CD14-positive monocyte (primary cell): ENCODE measurements around the gene CLEC4C. TPM values are rescaled to one million over a fixed set of nuclear protein-coding genes. Genes with fewer than 3 reads are reported as not detected.

Source experiments
- DNase-seq, 3 donors: peaks; one replicate each; pipeline ENCODE4 v3.0.0-alpha.2; 2011 to 2022
- H2AFZ ChIP-seq: 2 replicates; pipeline ENCODE4 v1.6.0; 2012; ENCODE audit warnings: mild to moderate bottlenecking, low read depth, low read length, inconsistent platforms; ENCODE audit not compliant: insufficient read depth, poor library complexity, severe bottlenecking
- H3K27ac ChIP-seq, 2 donors: 1 replicate in 1 of 2; 2 replicates in 1 of 2; pipeline ENCODE4 v1.5.1; 2012 to 2013; ENCODE audit warnings: low read length in 2 of 2, control low read depth in 1 of 2, inconsistent platforms in 1 of 2, low read depth in 1 of 2, mild to moderate bottlenecking in 1 of 2
- H3K27me3 ChIP-seq, 2 donors: one replicate each; pipeline versions ENCODE4 v1.6.0 to v1.6.1; 2011 to 2013; ENCODE audit warnings: low read length in 2 of 2; ENCODE audit not compliant: control insufficient read depth in 2 of 2, insufficient read depth in 2 of 2
- H3K36me3 ChIP-seq, 2 donors: replicated peaks in 1 of 2; 1 replicate in 1 of 2; 2 replicates in 1 of 2; pipeline versions ENCODE4 v1.5.1 to v1.6.1; 2012 to 2013; ENCODE audit warnings: low read length in 2 of 2, control low read depth in 1 of 2, inconsistent platforms in 1 of 2, mild to moderate bottlenecking in 1 of 2; ENCODE audit not compliant: insufficient read depth in 2 of 2, control insufficient read depth in 1 of 2
- H3K4me1 ChIP-seq, 2 donors: 1 replicate in 1 of 2; 2 replicates in 1 of 2; pipeline versions ENCODE4 v1.5.1 to v1.6.1; 2012 to 2013; ENCODE audit warnings: low read length in 2 of 2, control low read depth in 1 of 2, inconsistent platforms in 1 of 2, mild to moderate bottlenecking in 1 of 2, moderate library complexity in 1 of 2; ENCODE audit not compliant: insufficient read depth in 2 of 2, control insufficient read depth in 1 of 2
- H3K4me2 ChIP-seq: replicated peaks from 2 replicates; pipeline ENCODE3; 2012; ENCODE audit warnings: low read length, moderate library complexity, mild to moderate bottlenecking; ENCODE audit not compliant: poor library complexity, severe bottlenecking; ENCODE audit errors: extremely low read depth
- H3K4me3 ChIP-seq, 3 experiments: fragments of 200-600 bp in 1 of 3; sonication (generic) in 1 of 3; replicated peaks in 1 of 3; 1 replicate in 2 of 3; 2 replicates in 1 of 3; pipeline ENCODE4 v1.5.1; 2011 to 2013; ENCODE audit warnings: low read length in 3 of 3, mild to moderate bottlenecking in 3 of 3, control low read depth in 2 of 3, low read depth in 2 of 3, inconsistent platforms in 1 of 3, moderate library complexity in 1 of 3
- H3K79me2 ChIP-seq: 2 replicates; pipeline ENCODE4 v1.6.0; 2012; ENCODE audit warnings: mild to moderate bottlenecking, control low read depth, inconsistent platforms, low read length, moderate library complexity; ENCODE audit not compliant: insufficient read depth
- H3K9ac ChIP-seq: 2 replicates; pipeline ENCODE4 v1.6.0; 2017; ENCODE audit warnings: low read length, mild to moderate bottlenecking; ENCODE audit not compliant: insufficient read depth, poor library complexity, severe bottlenecking
- H3K9me3 ChIP-seq, 2 donors: replicated peaks in 1 of 2; 1 replicate in 1 of 2; 2 replicates in 1 of 2; pipeline versions ENCODE4 v1.5.1 to v1.6.1; 2012 to 2013; ENCODE audit warnings: low read length in 2 of 2, control low read depth in 1 of 2; ENCODE audit not compliant: control insufficient read depth in 1 of 2, insufficient read depth in 1 of 2
- H4K20me1 ChIP-seq: 2 replicates; pipeline ENCODE4 v1.6.0; 2012; ENCODE audit warnings: mild to moderate bottlenecking, low read length, control low read depth, moderate library complexity; ENCODE audit not compliant: insufficient read depth
- H3K27ac Mint-ChIP-seq, 7 donors: one replicate each; pipeline ENCODE4 v1.8.0; 2020; ENCODE audit warnings: mild to moderate bottlenecking in 7 of 7, mixed read lengths in 7 of 7, moderate library complexity in 6 of 7, inconsistent platforms in 2 of 7
- H3K27me3 Mint-ChIP-seq, 3 donors: one replicate each; pipeline ENCODE4 v1.8.0; 2021 to 2022; ENCODE audit warnings: low read depth in 3 of 3, mild to moderate bottlenecking in 3 of 3, mixed read lengths in 3 of 3, moderate library complexity in 3 of 3, inconsistent platforms in 1 of 3
- H3K36me3 Mint-ChIP-seq, 2 donors: one replicate each; pipeline ENCODE4 v1.8.0; 2020; ENCODE audit warnings: mixed read lengths in 2 of 2, inconsistent platforms in 1 of 2, mild to moderate bottlenecking in 1 of 2
- H3K4me1 Mint-ChIP-seq: one replicate; pipeline ENCODE4 v1.8.0; 2020; ENCODE audit warnings: mild to moderate bottlenecking, mixed read lengths
- H3K4me3 Mint-ChIP-seq, 2 donors: one replicate each; pipeline ENCODE4 v1.8.0; 2020; ENCODE audit warnings: mild to moderate bottlenecking in 2 of 2, mixed read lengths in 2 of 2, moderate library complexity in 1 of 2
- H3K9me3 Mint-ChIP-seq, 7 donors: one replicate each; pipeline ENCODE4 v1.8.0; 2020 to 2022; ENCODE audit warnings: mixed read lengths in 7 of 7, mild to moderate bottlenecking in 6 of 7, moderate library complexity in 6 of 7, inconsistent platforms in 2 of 7
- CTCF ChIP-seq: fragments of 200-600 bp; IDR thresholded peaks from one replicate; pipeline ENCODE4 v1.8.0; 2022; ENCODE audit warnings: antibody characterized with exemption, mild to moderate bottlenecking
- WGBS: methylation state at CpG from one replicate; pipeline ENCODE4 v1.1.5; 2013; ENCODE audit warnings: missing lambda C conversion rate; ENCODE audit not compliant: insufficient coverage; 5-methylcytosine and 5-hydroxymethylcytosine counted together
- intact Hi-C, 2 donors: fragments of 100-400 bp; cut with micrococcal nuclease; formaldehyde crosslinking; loops; one replicate each; pipeline versions ENCODE4 v1.15.0 to v1.15.1; 2023
- polyA plus RNA-seq, 3 donors: library from polyadenylated mRNA; depleted of rRNA in 1 of 3; unstranded in 2 of 3; stranded (reverse) in 1 of 3; fragments of 300-500 nt in 2 of 3; fragments of >200 nt in 1 of 3; fragmentation: Illumina TruSeq in 2 of 3; gene quantifications; 1 replicate in 2 of 3; 2 replicates in 1 of 3; pipeline ENCODE4 v1.2.3, GENCODE V29; 2012 to 2021

The CLEC4C gene
- polyA plus RNA-seq, 3 donors = 0.54 to 1.4 TPM; not detected in 1

GRCh38 chr12:7782055-7782454 lies 34.9 kb upstream of the CLEC4C start:
- WGBS = 95% methylated on average over 6 of the region's 6 CpGs
- Mint-ChIP-seq H3K4me3 (no peak overlapping the region), H3K4me1 (peaks cover 12% of the 10 kb centered on the region), H3K9me3 (peaks cover 0 to 1% (median 0%) of the 10 kb centered on the region in 7 donors), H3K27ac (no peak overlapping the region), H3K27me3 (peaks cover 0 to 2% (median 0%) of the 10 kb centered on the region in 3 donors), H3K36me3 (no peaks in the 10 kb centered on the region)
- no peaks in the 10 kb centered on the region for H3K27me3 ChIP-seq
- no peak overlapping the region for H3K27ac ChIP-seq
- no peaks in the 10 kb centered on the region for H3K79me2 ChIP-seq
- H3K4me3 ChIP-seq = no peak overlapping the region
- H3K4me1 ChIP-seq = peaks cover 9 to 11% of the 10 kb centered on the region in 2 donors
- H4K20me1 ChIP-seq = no peaks in the 10 kb centered on the region
- no peak for TF ChIP-seq CTCF
- no peak for DNase-seq
- H3K9me3 ChIP-seq = no peaks in the 10 kb centered on the region
- no peaks in the 10 kb centered on the region for H3K36me3 ChIP-seq
- H3K9ac ChIP-seq = no peak overlapping the region
- H3K4me2 ChIP-seq = no peak overlapping the region
- intact Hi-C loops = no loop called here
- no peak overlapping the region for H2AFZ ChIP-seq

- no peak overlapping the region for H3K27ac Mint-ChIP-seq
Observed at GRCh38 chr12:7781274-7781673, 34.1 kb upstream of the CLEC4C start.

More at GRCh38 chr12:7781274-7781673, 34.1 kb upstream of the CLEC4C start:
- H3K36me3 Mint-ChIP-seq = no peaks in the 10 kb centered on the region
- intact Hi-C loops = no loop called here
- H3K27ac ChIP-seq = no peak overlapping the region
- peaks cover 7% of the 10 kb centered on the region for H3K4me1 Mint-ChIP-seq
- peaks cover 0 to 2% (median under 1%) of the 10 kb centered on the region in 3 donors for H3K27me3 Mint-ChIP-seq
- no peaks in the 10 kb centered on the region for H3K9me3 ChIP-seq
- no peak for DNase-seq
- no peak overlapping the region for H3K4me3 Mint-ChIP-seq
- peaks cover 0 to 1% (median 0%) of the 10 kb centered on the region in 7 donors for H3K9me3 Mint-ChIP-seq
- no peak overlapping the region for H3K4me3 ChIP-seq
- no peaks in the 10 kb centered on the region for H4K20me1 ChIP-seq
- H3K4me1 ChIP-seq = peaks cover 8 to 9% of the 10 kb centered on the region in 2 donors
- no peak for TF ChIP-seq CTCF
- H3K27me3 ChIP-seq = no peaks in the 10 kb centered on the region
- WGBS = no CpG with 5 or more reads among the region's 3 CpGs
- no peak overlapping the region for H3K9ac ChIP-seq
- no peak overlapping the region for H3K4me2 ChIP-seq
- H2AFZ ChIP-seq = no peak overlapping the region
- no peaks in the 10 kb centered on the region for H3K36me3 ChIP-seq
- no peaks in the 10 kb centered on the region for H3K79me2 ChIP-seq
